C4-2B (cell line): ENCODE data around the gene BANF1.
A peak's percentile ranks its signal among the peaks of the same experiment; 100 is the strongest.
"Not testable (repeated sequence)": the region's sequence is repeated elsewhere in the genome, so short reads cannot be mapped to it uniquely, and the experiment has no call there.

Experiments
- H3K27ac ChIP-seq: fragments of 450-650 bp; 2 replicates; pipeline ENCODE4 v1.5.1; 2017
- CTCF ChIP-seq: fragments of 450-650 bp; conservative IDR thresholded peaks from 2 replicates; pipeline ENCODE4 v1.5.1; 2017; ENCODE audit warnings: mild to moderate bottlenecking
- ZFX ChIP-seq: fragments of 450-650 bp; IDR thresholded peaks from 2 replicates; pipeline ENCODE4 v1.6.1; 2017

Gene BANF1

GRCh38 chr11:66017321-66017720, 15.0 kb downstream of the BANF1 start:
- no peak overlapping the region for H3K27ac ChIP-seq
- no peak for TF ChIP-seq CTCF
- no peak for TF ChIP-seq ZFX

GRCh38 chr11:66020212-66020611, 17.9 kb downstream of the BANF1 start:
- no peak overlapping the region for H3K27ac ChIP-seq
- no peak for TF ChIP-seq ZFX

- TF ChIP-seq CTCF (no peak), ZFX (no peak)
- H3K27ac ChIP-seq: no peak overlapping the region
Observed at GRCh38 chr11:66020618-66021357, 18.5 kb downstream of the BANF1 start.

- TF ChIP-seq ZFX (no peak), CTCF (peak; percentile 98)
- no peak overlapping the region for H3K27ac ChIP-seq
Observed at GRCh38 chr11:66022401-66023185, 20.3 kb downstream of the BANF1 start.

- H3K27ac ChIP-seq: not testable (repeated sequence)
Observed at GRCh38 chr11:66023186-66023440, 20.8 kb downstream of the BANF1 start.

- H3K27ac ChIP-seq: no peak within 1 kb of the TSS
- TF ChIP-seq CTCF (no peak), ZFX (no peak)
Observed at GRCh38 chr11:66026017-66026529, 23.8 kb downstream of the BANF1 start, which contains the start of gene CATSPER1. TSS of gene CATSPER1 (minus strand) at chr11:66026479. CDS start at chr11:66026379, 100 bp downstream.

- no peak overlapping the region for H3K27ac ChIP-seq
- TF ChIP-seq ZFX (no peak), CTCF (no peak)
Observed at GRCh38 chr11:66032957-66033735, 30.8 kb downstream of the BANF1 start.

- no peak for TF ChIP-seq ZFX
- no peak for TF ChIP-seq CTCF
- no peak overlapping the region for H3K27ac ChIP-seq
Observed at GRCh38 chr11:66035653-66036333, 33.5 kb downstream of the BANF1 start.
